Stimulated activated CD4-positive, alpha-beta T cell treated with anti-CD3 and anti-CD28 coated beads, Interleukin-4, amount 100 ng/mL, for 24 hours (primary cell): ENCODE results near the gene UQCC5.
A peak's percentile ranks its signal among the peaks of the same experiment; 100 is the strongest.
"Not testable (repeated sequence)": the region's sequence is repeated elsewhere in the genome, so short reads cannot be mapped to it uniquely, and the experiment has no call there.

Source experiments
- DNase-seq: peaks from one replicate; pipeline ENCODE4 v3.0.0-alpha.2; 2020

UQCC5 gene

GRCh38 chr3:52523386-52524257 lies 12.8 kb upstream of the UQCC5 start:
- no peak for DNase-seq

GRCh38 chr3:52524258-52524751 lies 12.1 kb upstream of the UQCC5 start:
- DNase-seq, result no peak

GRCh38 chr3:52524752-52525679 lies 11.4 kb upstream of the UQCC5 start:
- no peak for DNase-seq

- DNase-seq, result no peak
Observed at GRCh38 chr3:52525680-52526561, 10.5 kb upstream of the UQCC5 start.

- DNase-seq, result not testable (repeated sequence)
Observed at GRCh38 chr3:52526671-52527038, 9.8 kb upstream of the UQCC5 start.

GRCh38 chr3:52527039-52527731 lies 9.2 kb upstream of the UQCC5 start:
- no peak for DNase-seq

GRCh38 chr3:52527732-52528585 lies 8.4 kb upstream of the UQCC5 start:
- DNase-seq, result no peak

GRCh38 chr3:52528586-52529375 lies 7.6 kb upstream of the UQCC5 start:
- DNase-seq, result no peak

- no peak for DNase-seq
Observed at GRCh38 chr3:52529376-52530333, 6.8 kb upstream of the UQCC5 start.

GRCh38 chr3:52530918-52531826 lies 5.2 kb upstream of the UQCC5 start:
- DNase-seq, result no peak

GRCh38 chr3:52531860-52532516 lies 4.4 kb upstream of the UQCC5 start:
- no peak for DNase-seq

GRCh38 chr3:52532517-52532837 lies 3.9 kb upstream of the UQCC5 start:
- no peak for DNase-seq

- peak; percentile 24 for DNase-seq
Observed at GRCh38 chr3:52532838-52533622, 3.4 kb upstream of the UQCC5 start.

- peak; percentile 59 for DNase-seq
Observed at GRCh38 chr3:52533623-52534280, 2.7 kb upstream of the UQCC5 start, which contains the start of gene NT5DC2. TSS of gene NT5DC2 (minus strand) at chr3:52533857. CDS start at chr3:52533737, 120 bp downstream.

- no peak for DNase-seq
Observed at GRCh38 chr3:52534281-52535183, 1.9 kb upstream of the UQCC5 start.
